CD4-positive, alpha-beta memory T cell (primary cell): ENCODE data around the gene CACNA1C. TPM values are rescaled to one million over a fixed set of nuclear protein-coding genes. Genes with fewer than 3 reads are reported as not detected.

Source experiments
- CTCF ChIA-PET: fragments of 350-600 bp; sonication (Branson Sonifier 250); formaldehyde crosslinking; loops from one replicate; lab custom pipeline; 2021; ENCODE audit warnings: inconsistent platforms; ENCODE audit not compliant: partially characterized antibody; lab: Charles Lee
- POLR2A ChIA-PET: fragments of 350-600 bp; sonication (Branson Sonifier 250); formaldehyde crosslinking; loops from one replicate; lab custom pipeline; 2021; ENCODE audit not compliant: partially characterized antibody; lab: Charles Lee
- DNase-seq, 5 donors: peaks; one replicate each; pipeline versions ENCODE4 v3.0.0 to v3.0.0-alpha.2; 2020 to 2022; ENCODE audit warnings: mixed read lengths in 1 of 5
- H3K27ac ChIP-seq: one replicate; pipeline ENCODE4 v1.7.0; 2013; ENCODE audit warnings: low read depth, low read length
- H3K27me3 ChIP-seq: 2 replicates; pipeline ENCODE4 v1.7.0; 2013; ENCODE audit warnings: mild to moderate bottlenecking, low read length, moderate library complexity; ENCODE audit not compliant: insufficient read depth
- H3K36me3 ChIP-seq: 2 replicates; pipeline ENCODE4 v1.7.0; 2013; ENCODE audit warnings: mild to moderate bottlenecking, low read length, moderate library complexity; ENCODE audit not compliant: insufficient read depth
- H3K4me1 ChIP-seq: 2 replicates; pipeline ENCODE4 v1.7.0; 2013; ENCODE audit warnings: mild to moderate bottlenecking, low read length, moderate library complexity; ENCODE audit not compliant: insufficient read depth
- H3K4me3 ChIP-seq, 2 donors: one replicate each; pipeline ENCODE4 v1.7.0; 2013; ENCODE audit warnings: low read length in 2 of 2, mild to moderate bottlenecking in 1 of 2
- H3K9me3 ChIP-seq, 2 donors: one replicate each; pipeline ENCODE4 v1.7.0; 2013; ENCODE audit warnings: low read length in 2 of 2, control low read depth in 1 of 2; ENCODE audit not compliant: control insufficient read depth in 1 of 2
- H3K27ac Mint-ChIP-seq, 7 donors: one replicate each; pipeline ENCODE4 v1.8.0; 2020 to 2021; ENCODE audit warnings: mixed read lengths in 7 of 7, mild to moderate bottlenecking in 6 of 7, inconsistent platforms in 3 of 7, moderate library complexity in 3 of 7
- H3K27me3 Mint-ChIP-seq, 2 donors: one replicate each; pipeline ENCODE4 v1.8.0; 2020 to 2021; ENCODE audit warnings: mixed read lengths in 2 of 2
- H3K36me3 Mint-ChIP-seq, 2 donors: one replicate each; pipeline ENCODE4 v1.8.0; 2020 to 2021; ENCODE audit warnings: mixed read lengths in 2 of 2, inconsistent platforms in 1 of 2, mild to moderate bottlenecking in 1 of 2
- H3K4me1 Mint-ChIP-seq, 4 donors: one replicate each; pipeline ENCODE4 v1.8.0; 2020 to 2021; ENCODE audit warnings: mixed read lengths in 4 of 4, mild to moderate bottlenecking in 1 of 4
- H3K4me3 Mint-ChIP-seq, 8 donors: one replicate each; pipeline ENCODE4 v1.8.0; 2020 to 2021; ENCODE audit warnings: mixed read lengths in 8 of 8, mild to moderate bottlenecking in 7 of 8, moderate library complexity in 6 of 8, inconsistent platforms in 3 of 8
- H3K9me3 Mint-ChIP-seq, 8 donors: one replicate each; pipeline ENCODE4 v1.8.0; 2020 to 2021; ENCODE audit warnings: mixed read lengths in 8 of 8, mild to moderate bottlenecking in 5 of 8, inconsistent platforms in 3 of 8, moderate library complexity in 1 of 8
- intact Hi-C: fragments of 100-400 bp; cut with micrococcal nuclease; formaldehyde crosslinking; loops from one replicate; pipeline ENCODE4 v1.15.1; 2023
- polyA plus RNA-seq, 2 donors: library from polyadenylated mRNA; unstranded; fragments of 300-500 nt; fragmentation: Illumina TruSeq; gene quantifications; one replicate each; pipeline ENCODE4 v1.2.3, GENCODE V29; 2021
- total RNA-seq, 2 experiments: library from RNA; stranded (reverse); gene quantifications; one replicate each; pipeline ENCODE4 v1.2.3, GENCODE V29; 2021

CACNA1C gene
- total and polyA plus RNA-seq, 4 experiments from 2014 or later, result 0.05 to 0.21 (median 0.07) TPM

- intact Hi-C loops, result no loop called here
- peaks cover 15 to 18% of the 10 kb centered on the region in 2 donors for H3K27me3 Mint-ChIP-seq
- H3K4me1 Mint-ChIP-seq, result no peaks in the 10 kb centered on the region
- Histone ChIP-seq H3K4me3 (no peak overlapping the region), H3K27me3 (peaks cover 4% of the 10 kb centered on the region), H3K27ac (no peak overlapping the region), H3K9me3 (no peaks in the 10 kb centered on the region), H3K4me1 (no peaks in the 10 kb centered on the region), H3K36me3 (no peaks in the 10 kb centered on the region)
- ChIA-PET POLR2A (no interaction called here), CTCF (no interaction called here)
- no peak overlapping the region for H3K4me3 Mint-ChIP-seq
- H3K9me3 Mint-ChIP-seq, result peaks cover 0 to 3% (median 0%) of the 10 kb centered on the region in 8 donors
- H3K27ac Mint-ChIP-seq, result no peak overlapping the region
- no peaks in the 10 kb centered on the region for H3K36me3 Mint-ChIP-seq
- DNase-seq, result no peak
Measured at GRCh38 chr12:2320841-2321240, 268.1 kb downstream of the CACNA1C start.

- Mint-ChIP-seq H3K27ac (no peak overlapping the region), H3K36me3 (no peaks in the 10 kb centered on the region), H3K4me3 (no peak overlapping the region), H3K9me3 (peaks cover 0 to 3% (median 0%) of the 10 kb centered on the region in 8 donors), H3K4me1 (no peaks in the 10 kb centered on the region), H3K27me3 (peaks cover 17 to 22% of the 10 kb centered on the region in 2 donors)
- CTCF ChIA-PET, result no interaction called here
- Histone ChIP-seq H3K27me3 (peaks cover 4% of the 10 kb centered on the region), H3K36me3 (no peaks in the 10 kb centered on the region), H3K27ac (no peak overlapping the region), H3K4me1 (no peaks in the 10 kb centered on the region), H3K4me3 (no peak overlapping the region), H3K9me3 (no peaks in the 10 kb centered on the region)
- POLR2A ChIA-PET, result no interaction called here
- no peak for DNase-seq
- intact Hi-C loops, result no loop called here
Measured at GRCh38 chr12:2322554-2323120, 269.9 kb downstream of the CACNA1C start.

GRCh38 chr12:2323532-2324255, 270.9 kb downstream of the CACNA1C start:
- Histone ChIP-seq H3K27me3 (peaks cover 4% of the 10 kb centered on the region), H3K27ac (no peak overlapping the region), H3K36me3 (no peaks in the 10 kb centered on the region), H3K9me3 (no peaks in the 10 kb centered on the region), H3K4me1 (no peaks in the 10 kb centered on the region), H3K4me3 (no peak overlapping the region)
- CTCF ChIA-PET, result no interaction called here
- no peaks in the 10 kb centered on the region for H3K36me3 Mint-ChIP-seq
- peaks cover 17 to 22% of the 10 kb centered on the region in 2 donors for H3K27me3 Mint-ChIP-seq
- no peaks in the 10 kb centered on the region for H3K4me1 Mint-ChIP-seq
- no peak overlapping the region for H3K4me3 Mint-ChIP-seq
- POLR2A ChIA-PET, result no interaction called here
- H3K9me3 Mint-ChIP-seq, result peaks cover 0 to 3% (median 0%) of the 10 kb centered on the region in 8 donors
- H3K27ac Mint-ChIP-seq, result no peak overlapping the region
- intact Hi-C loops, result no loop called here
- DNase-seq, result no peak

- POLR2A ChIA-PET, result no interaction called here
- no peak overlapping the region for H3K4me3 ChIP-seq
- intact Hi-C loops, result no loop called here
- no peak overlapping the region for H3K27ac ChIP-seq
- no peaks in the 10 kb centered on the region for H3K4me1 Mint-ChIP-seq
- DNase-seq, result no peak
- H3K9me3 Mint-ChIP-seq, result peaks cover 0 to 3% (median 0%) of the 10 kb centered on the region in 8 donors
- H3K27me3 ChIP-seq, result peaks cover 4% of the 10 kb centered on the region
- H3K27me3 Mint-ChIP-seq, result peaks cover 20 to 22% of the 10 kb centered on the region in 2 donors
- H3K36me3 ChIP-seq, result no peaks in the 10 kb centered on the region
- no peak overlapping the region for H3K27ac Mint-ChIP-seq
- no peak overlapping the region for H3K4me3 Mint-ChIP-seq
- H3K36me3 Mint-ChIP-seq, result no peaks in the 10 kb centered on the region
- CTCF ChIA-PET, result no interaction called here
- H3K9me3 ChIP-seq, result no peaks in the 10 kb centered on the region
- no peaks in the 10 kb centered on the region for H3K4me1 ChIP-seq
Measured at GRCh38 chr12:2324387-2324786, 271.6 kb downstream of the CACNA1C start.

GRCh38 chr12:2325519-2325918, 272.7 kb downstream of the CACNA1C start:
- intact Hi-C loops, result no loop called here
- Histone ChIP-seq H3K9me3 (no peaks in the 10 kb centered on the region), H3K27me3 (peaks cover 4% of the 10 kb centered on the region), H3K27ac (no peak overlapping the region), H3K4me3 (no peak overlapping the region), H3K36me3 (no peaks in the 10 kb centered on the region), H3K4me1 (no peaks in the 10 kb centered on the region)
- H3K4me3 Mint-ChIP-seq, result no peak overlapping the region
- H3K27me3 Mint-ChIP-seq, result peaks cover 19 to 21% of the 10 kb centered on the region in 2 donors
- no peaks in the 10 kb centered on the region for H3K4me1 Mint-ChIP-seq
- ChIA-PET CTCF (no interaction called here), POLR2A (no interaction called here)
- no peak for DNase-seq
- H3K36me3 Mint-ChIP-seq, result no peaks in the 10 kb centered on the region
- H3K27ac Mint-ChIP-seq, result no peak overlapping the region
- H3K9me3 Mint-ChIP-seq, result peaks cover 0 to 3% (median 0%) of the 10 kb centered on the region in 8 donors

- Mint-ChIP-seq H3K4me3 (no peak overlapping the region), H3K9me3 (peaks cover 0 to 3% (median 0%) of the 10 kb centered on the region in 8 donors), H3K27ac (no peak overlapping the region), H3K36me3 (no peaks in the 10 kb centered on the region), H3K27me3 (peaks cover 16 to 22% of the 10 kb centered on the region in 2 donors), H3K4me1 (no peaks in the 10 kb centered on the region)
- no peak for DNase-seq
- ChIA-PET POLR2A (no interaction called here), CTCF (no interaction called here)
- peaks cover 4% of the 10 kb centered on the region for H3K27me3 ChIP-seq
- H3K9me3 ChIP-seq, result no peaks in the 10 kb centered on the region
- H3K4me1 ChIP-seq, result no peaks in the 10 kb centered on the region
- intact Hi-C loops, result no loop called here
- no peaks in the 10 kb centered on the region for H3K36me3 ChIP-seq
- H3K4me3 ChIP-seq, result no peak overlapping the region
- no peak overlapping the region for H3K27ac ChIP-seq
Measured at GRCh38 chr12:2326470-2326869, 273.7 kb downstream of the CACNA1C start.

- no peaks in the 10 kb centered on the region for H3K4me1 ChIP-seq
- H3K27me3 ChIP-seq, result peaks cover 4% of the 10 kb centered on the region
- no peaks in the 10 kb centered on the region for H3K36me3 Mint-ChIP-seq
- ChIA-PET POLR2A (no interaction called here), CTCF (no interaction called here)
- H3K27me3 Mint-ChIP-seq, result peaks cover 9 to 12% of the 10 kb centered on the region in 2 donors
- H3K36me3 ChIP-seq, result no peaks in the 10 kb centered on the region
- no peak overlapping the region for H3K27ac Mint-ChIP-seq
- H3K4me1 Mint-ChIP-seq, result no peaks in the 10 kb centered on the region
- peaks cover 0 to 2% (median 0%) of the 10 kb centered on the region in 8 donors for H3K9me3 Mint-ChIP-seq
- H3K4me3 Mint-ChIP-seq, result no peak overlapping the region
- no peaks in the 10 kb centered on the region for H3K9me3 ChIP-seq
- intact Hi-C loops, result no loop called here
- no peak overlapping the region for H3K4me3 ChIP-seq
- no peak overlapping the region for H3K27ac ChIP-seq
- DNase-seq, result no peak
Measured at GRCh38 chr12:2328661-2329060, 275.9 kb downstream of the CACNA1C start.
